Gastrocnemius medialis (tissue), 4 donors: ENCODE measurements around the gene C19orf25. TPM values are rescaled to one million over a fixed set of nuclear protein-coding genes. Genes with fewer than 3 reads are reported as not detected.
A peak's percentile ranks its signal among the peaks of the same experiment; 100 is the strongest.

Experiments used
- ATAC-seq, 2 donors: fragments of 150-250 bp; one replicate each; pipeline ENCODE4 v1.9.1; 2016
- DNase-seq, 2 donors: peaks; one replicate each; pipeline ENCODE4 v3.0.0-alpha.2; 2019
- H3K27ac ChIP-seq, 4 donors: fragments of 200-600 bp; sonication (generic); 1 replicate in 1 of 4; 2 replicates in 3 of 4; pipeline ENCODE4 v1.5.1; 2016 to 2018; ENCODE audit warnings: mild to moderate bottlenecking in 2 of 4, moderate library complexity in 1 of 4
- H3K27me3 ChIP-seq, 3 donors: fragments of 200-600 bp; sonication (generic) in 2 of 3; 1 replicate in 1 of 3; 2 replicates in 2 of 3; pipeline versions ENCODE4 v1.5.1 to v1.6.0; 2016 to 2019; ENCODE audit warnings: mild to moderate bottlenecking in 1 of 3, moderate library complexity in 1 of 3
- H3K36me3 ChIP-seq, 2 donors: fragments of 200-600 bp; sonication (generic) in 1 of 2; one replicate each; pipeline ENCODE4 v1.5.1; 2017 to 2018
- H3K4me1 ChIP-seq, 2 donors: fragments of 200-600 bp; sonication (generic) in 1 of 2; one replicate each; pipeline ENCODE4 v1.5.1; 2016 to 2017; ENCODE audit warnings: mild to moderate bottlenecking in 2 of 2
- H3K4me3 ChIP-seq, 4 donors: fragments of 200-600 bp; sonication (generic) in 3 of 4; 1 replicate in 1 of 4; 2 replicates in 3 of 4; pipeline ENCODE4 v1.5.1; 2016 to 2019; ENCODE audit warnings: mild to moderate bottlenecking in 2 of 4
- H3K9me3 ChIP-seq, 3 donors: fragments of 200-600 bp; sonication (generic) in 2 of 3; 1 replicate in 1 of 3; 2 replicates in 2 of 3; pipeline ENCODE4 v1.5.1; 2016 to 2019
- POLR2A ChIP-seq, 2 donors: fragments of 450-650 bp; IDR thresholded peaks; one replicate each; pipeline ENCODE4 v1.6.1; 2017; ENCODE audit warnings: antibody characterized with exemption in 2 of 2, mild to moderate bottlenecking in 2 of 2, moderate library complexity in 2 of 2
- in situ Hi-C, 4 donors: fragments of 200-750 bp; cut with MboI; loops; one replicate each; pipeline versions ENCODE4 v1.15.0 to v1.8.0; 2017; ENCODE audit warnings: low sequenced_read_pairs in 4 of 4
- intact Hi-C: fragments of 100-400 bp; cut with DNase I; formaldehyde crosslinking; loops from one replicate; pipeline ENCODE4 v1.15.1; 2023; ENCODE audit warnings: low total_unique reads
- total RNA-seq, 4 donors: library from RNA; depleted of rRNA; stranded (reverse); fragments of >200 nt; gene quantifications; one replicate each; pipeline versions ENCODE4 v1.1.0 to v1.2.3, GENCODE V29; 2016
- TF ChIP-seq, protein P1 (sequence below), 5 experiments: fragments of 450-650 bp in 3 of 5; fragments of 200-600 bp in 2 of 5; sonication (generic) in 2 of 5; IDR thresholded peaks in 4 of 5; conservative IDR thresholded peaks in 1 of 5; 1 replicate in 4 of 5; 2 replicates in 1 of 5; pipeline ENCODE4 v1.5.1; 2016 to 2019; ENCODE audit warnings: antibody characterized with exemption in 5 of 5, mild to moderate bottlenecking in 3 of 5, moderate library complexity in 3 of 5

C19orf25 gene
- total RNA-seq, 4 donors from 2014 or later, result 18.7 to 25.7 (median 19.9) TPM

DNA sequence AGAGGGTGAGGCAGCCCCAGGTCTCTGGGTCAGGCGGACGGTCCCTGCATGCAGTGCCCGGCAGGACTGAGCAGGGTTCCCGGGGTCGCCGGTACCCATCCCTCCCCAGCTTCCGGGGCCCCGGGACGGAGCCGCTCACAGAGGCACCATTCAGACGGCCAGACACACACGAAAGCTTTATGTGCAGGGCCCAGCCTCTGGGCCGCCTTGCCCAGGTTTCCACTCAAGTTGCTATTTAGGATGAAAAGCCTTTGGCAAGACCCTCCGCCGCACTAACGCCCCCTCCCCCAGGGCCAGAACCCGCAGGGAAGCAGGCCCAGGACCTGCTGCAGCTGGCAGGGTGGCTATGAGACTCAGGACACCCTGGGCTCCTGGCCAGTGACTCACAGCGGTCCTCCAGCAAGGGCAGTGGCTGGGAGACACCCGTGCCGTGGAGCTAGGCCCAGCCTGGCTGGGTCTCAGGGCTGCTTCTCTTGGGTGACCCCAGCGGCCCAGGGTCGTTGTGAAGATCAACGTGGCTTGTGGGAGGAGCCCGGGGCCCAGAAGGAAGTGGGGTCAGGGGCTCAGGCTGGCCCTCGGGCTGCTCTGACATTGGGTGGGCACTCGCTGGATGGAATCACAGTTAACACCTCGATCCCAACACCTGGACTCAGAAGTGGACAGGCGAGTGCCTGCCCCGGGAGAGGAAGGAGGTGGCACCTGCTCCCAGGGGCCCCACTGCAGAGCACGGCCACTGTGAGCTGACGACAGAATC, 4.8 kb downstream of the C19orf25 start:
- Histone ChIP-seq H3K36me3 (no peaks in the 10 kb centered on the region), H3K4me1 (peaks cover 20 to 47% of the 10 kb centered on the region in 2 donors), H3K4me3 (no peak overlapping the region), H3K27me3 (peaks cover 42 to 46% (median 43%) of the 10 kb centered on the region in 3 donors), H3K27ac (no peak overlapping the region), H3K9me3 (no peaks in the 10 kb centered on the region)
- DNase-seq (no peak), ATAC-seq (no peak)
- TF ChIP-seq, protein P1, sequence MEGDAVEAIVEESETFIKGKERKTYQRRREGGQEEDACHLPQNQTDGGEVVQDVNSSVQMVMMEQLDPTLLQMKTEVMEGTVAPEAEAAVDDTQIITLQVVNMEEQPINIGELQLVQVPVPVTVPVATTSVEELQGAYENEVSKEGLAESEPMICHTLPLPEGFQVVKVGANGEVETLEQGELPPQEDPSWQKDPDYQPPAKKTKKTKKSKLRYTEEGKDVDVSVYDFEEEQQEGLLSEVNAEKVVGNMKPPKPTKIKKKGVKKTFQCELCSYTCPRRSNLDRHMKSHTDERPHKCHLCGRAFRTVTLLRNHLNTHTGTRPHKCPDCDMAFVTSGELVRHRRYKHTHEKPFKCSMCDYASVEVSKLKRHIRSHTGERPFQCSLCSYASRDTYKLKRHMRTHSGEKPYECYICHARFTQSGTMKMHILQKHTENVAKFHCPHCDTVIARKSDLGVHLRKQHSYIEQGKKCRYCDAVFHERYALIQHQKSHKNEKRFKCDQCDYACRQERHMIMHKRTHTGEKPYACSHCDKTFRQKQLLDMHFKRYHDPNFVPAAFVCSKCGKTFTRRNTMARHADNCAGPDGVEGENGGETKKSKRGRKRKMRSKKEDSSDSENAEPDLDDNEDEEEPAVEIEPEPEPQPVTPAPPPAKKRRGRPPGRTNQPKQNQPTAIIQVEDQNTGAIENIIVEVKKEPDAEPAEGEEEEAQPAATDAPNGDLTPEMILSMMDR (IDR thresholded peaks at IDR 0.05 in 4 of 5, conservative IDR thresholded peaks at IDR 0.05 in 1 of 5), result no peak
- no peak for TF ChIP-seq POLR2A (IDR thresholded peaks at IDR 0.05)
- in situ Hi-C loops (no loop called here), intact Hi-C loops (no loop called here)

DNA sequence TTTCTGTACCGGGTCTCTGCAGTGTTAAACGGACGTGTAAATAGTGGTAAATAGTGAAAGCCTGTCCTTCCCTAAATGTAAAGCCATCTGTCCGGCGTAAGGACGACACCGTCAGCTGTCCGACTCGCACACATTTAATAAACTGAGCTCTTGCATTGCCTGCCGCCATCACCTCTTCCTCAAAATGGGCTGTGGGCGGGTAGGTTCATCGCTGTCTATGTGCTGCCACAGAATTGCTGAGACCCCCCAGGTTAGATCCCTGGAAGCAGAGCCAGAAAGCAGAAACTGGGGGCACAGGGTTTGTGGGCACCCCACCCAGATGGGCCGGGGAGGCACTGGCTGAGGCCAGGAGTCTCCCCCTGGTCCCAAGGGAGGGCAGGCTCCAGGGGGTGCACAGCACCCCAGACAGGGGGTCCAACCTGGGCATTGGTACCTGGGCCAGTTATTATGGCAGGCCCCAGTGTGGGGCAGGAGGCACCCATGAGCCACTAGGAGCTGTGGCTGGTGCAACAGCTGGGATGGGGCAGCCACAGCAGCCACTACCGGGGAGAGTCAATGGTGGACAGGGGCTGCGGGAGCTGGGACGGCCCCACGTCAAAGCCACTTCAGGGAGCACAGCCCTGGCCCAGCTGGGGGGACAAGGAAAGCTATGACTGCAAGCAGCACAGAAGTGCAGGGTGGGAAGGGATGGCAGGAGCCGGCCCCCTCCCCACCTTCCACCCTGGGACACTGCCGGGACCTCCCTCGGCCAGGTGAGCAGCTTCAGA, 5.7 kb downstream of the C19orf25 start:
- H3K4me1 ChIP-seq, result peaks cover 17 to 48% of the 10 kb centered on the region in 2 donors
- H3K9me3 ChIP-seq, result no peaks in the 10 kb centered on the region
- DNase-seq (no peak), ATAC-seq (no peak)
- no peaks in the 10 kb centered on the region for H3K36me3 ChIP-seq
- TF ChIP-seq, protein P1 (IDR thresholded peaks at IDR 0.05 in 4 of 5, conservative IDR thresholded peaks at IDR 0.05 in 1 of 5), result no peak
- TF ChIP-seq POLR2A (IDR thresholded peaks at IDR 0.05), result no peak
- H3K27ac ChIP-seq, result no peak overlapping the region
- intact Hi-C loops, result no loop called here
- in situ Hi-C loops, result no loop called here
- peaks cover 48 to 52% (median 48%) of the 10 kb centered on the region in 3 donors for H3K27me3 ChIP-seq
- H3K4me3 ChIP-seq, result no peak overlapping the region

- Histone ChIP-seq H3K27ac (no peak overlapping the region), H3K36me3 (no peaks in the 10 kb centered on the region), H3K27me3 (peaks cover 54 to 60% (median 56%) of the 10 kb centered on the region in 3 donors), H3K9me3 (no peaks in the 10 kb centered on the region), H3K4me1 (peaks cover 11 to 46% of the 10 kb centered on the region in 2 donors), H3K4me3 (no peak overlapping the region)
- intact Hi-C loops (no loop called here), in situ Hi-C loops (no loop called here)
- TF ChIP-seq, protein P1 (IDR thresholded peaks at IDR 0.05 in 4 of 5, conservative IDR thresholded peaks at IDR 0.05 in 1 of 5), result no peak
- no peak for TF ChIP-seq POLR2A (IDR thresholded peaks at IDR 0.05)
- no peak for ATAC-seq
- no peak for DNase-seq
These were observed 6.6 kb downstream of the C19orf25 start for GRCh38 chr19:1472231-1473084.

GRCh38 chr19:1471515-1472160, 7.4 kb downstream of the C19orf25 start:
- ATAC-seq, result no peak
- Histone ChIP-seq H3K4me3 (peak overlapping the region in 1 of 4 donors; percentile 52), H3K27me3 (peaks cover 62 to 66% (median 64%) of the 10 kb centered on the region in 3 donors), H3K36me3 (no peaks in the 10 kb centered on the region), H3K4me1 (peaks cover 11 to 49% of the 10 kb centered on the region in 2 donors), H3K9me3 (no peaks in the 10 kb centered on the region), H3K27ac (no peak overlapping the region)
- intact Hi-C loops, result no loop called here
- DNase-seq, result no peak
- in situ Hi-C loops, result no loop called here
- no peak for TF ChIP-seq POLR2A (IDR thresholded peaks at IDR 0.05)
